Glutamatergic neuron (in vitro differentiated cells): ENCODE results near the gene SLC16A9. TPM values are rescaled to one million over a fixed set of nuclear protein-coding genes. Genes with fewer than 3 reads are reported as not detected.
"Not testable (repeated sequence)": the region's sequence is repeated elsewhere in the genome, so short reads cannot be mapped to it uniquely, and the experiment has no call there.

Experiments
- DNase-seq: peaks from one replicate; pipeline ENCODE4 v3.0.0; 2022
- H3K27ac Mint-ChIP-seq: one replicate; pipeline ENCODE4 v1.8.0; 2020; ENCODE audit warnings: mild to moderate bottlenecking, mixed read lengths, inconsistent platforms; ENCODE audit not compliant: unreplicated experiment
- H3K27me3 Mint-ChIP-seq: one replicate; pipeline ENCODE4 v1.8.0; 2020; ENCODE audit warnings: mild to moderate bottlenecking, moderate library complexity, mixed read lengths, inconsistent platforms; ENCODE audit not compliant: unreplicated experiment
- H3K36me3 Mint-ChIP-seq: one replicate; pipeline ENCODE4 v1.8.0; 2020; ENCODE audit warnings: mild to moderate bottlenecking, mixed read lengths, inconsistent platforms; ENCODE audit not compliant: unreplicated experiment
- H3K4me1 Mint-ChIP-seq: one replicate; pipeline ENCODE4 v1.8.0; 2020; ENCODE audit warnings: mild to moderate bottlenecking, low read depth, mixed read lengths, inconsistent platforms; ENCODE audit not compliant: unreplicated experiment
- H3K4me3 Mint-ChIP-seq: one replicate; pipeline ENCODE4 v1.8.0; 2020; ENCODE audit warnings: mild to moderate bottlenecking, mixed read lengths, inconsistent platforms; ENCODE audit not compliant: unreplicated experiment
- H3K9me3 Mint-ChIP-seq: one replicate; pipeline ENCODE4 v1.8.0; 2020; ENCODE audit warnings: mild to moderate bottlenecking, moderate library complexity, mixed read lengths, inconsistent platforms; ENCODE audit not compliant: unreplicated experiment
- CTCF ChIP-seq: fragments of 200-600 bp; sonication (generic); IDR thresholded peaks from one replicate; pipeline ENCODE4 v1.5.0; 2021; ENCODE audit not compliant: partially characterized antibody, unreplicated experiment
- total RNA-seq: library from RNA; stranded (reverse); fragmentation: NEBNext Ultra II Directional; extraction: Animal tissue kit (Norgen Biotek cat#: 25700); gene quantifications from one replicate; pipeline ENCODE4 v1.2.1, GENCODE V29; 2021; ENCODE audit not compliant: unreplicated experiment

Gene SLC16A9
- total RNA-seq, 1 donor from 2014 or later = 1.2 TPM

GRCh38 chr10:59674215-59674836 is 35.3 kb downstream of the SLC16A9 start:
- Mint-ChIP-seq H3K27ac (no peak overlapping the region), H3K4me3 (no peak overlapping the region), H3K27me3 (no peaks in the 10 kb centered on the region), H3K36me3 (no peaks in the 10 kb centered on the region), H3K9me3 (no peaks in the 10 kb centered on the region), H3K4me1 (peaks cover 4% of the 10 kb centered on the region)
- no peak for TF ChIP-seq CTCF
- no peak for DNase-seq

GRCh38 chr10:59672150-59672875 is 37.3 kb downstream of the SLC16A9 start:
- H3K27me3 Mint-ChIP-seq = no peaks in the 10 kb centered on the region
- DNase-seq = no peak
- peaks cover 11% of the 10 kb centered on the region for H3K4me1 Mint-ChIP-seq
- H3K9me3 Mint-ChIP-seq = no peaks in the 10 kb centered on the region
- H3K36me3 Mint-ChIP-seq = no peaks in the 10 kb centered on the region
- no peak overlapping the region for H3K27ac Mint-ChIP-seq
- H3K4me3 Mint-ChIP-seq = no peak overlapping the region
- TF ChIP-seq CTCF = no peak

GRCh38 chr10:59670269-59670668 is 39.4 kb downstream of the SLC16A9 start:
- Mint-ChIP-seq H3K4me3 (no peak overlapping the region), H3K36me3 (no peaks in the 10 kb centered on the region), H3K27ac (no peak overlapping the region), H3K4me1 (peaks cover 11% of the 10 kb centered on the region), H3K27me3 (no peaks in the 10 kb centered on the region), H3K9me3 (no peaks in the 10 kb centered on the region)
- DNase-seq = no peak
- no peak for TF ChIP-seq CTCF

- Mint-ChIP-seq H3K36me3 (no peaks in the 10 kb centered on the region), H3K4me3 (no peak overlapping the region), H3K27ac (no peak overlapping the region), H3K4me1 (peaks cover 11% of the 10 kb centered on the region), H3K9me3 (no peaks in the 10 kb centered on the region), H3K27me3 (no peaks in the 10 kb centered on the region)
- no peak for DNase-seq
- TF ChIP-seq CTCF = no peak
Observed at GRCh38 chr10:59668096-59668495, 41.6 kb downstream of the SLC16A9 start.

GRCh38 chr10:59666310-59666709 is 43.3 kb downstream of the SLC16A9 start:
- Mint-ChIP-seq H3K9me3 (no peaks in the 10 kb centered on the region), H3K4me3 (no peak overlapping the region), H3K4me1 (peaks cover 7% of the 10 kb centered on the region), H3K36me3 (no peaks in the 10 kb centered on the region), H3K27me3 (no peaks in the 10 kb centered on the region), H3K27ac (no peak overlapping the region)
- no peak for TF ChIP-seq CTCF
- no peak for DNase-seq

- not testable (repeated sequence) for H3K4me1 Mint-ChIP-seq, H3K36me3 Mint-ChIP-seq, H3K9me3 Mint-ChIP-seq, H3K27me3 Mint-ChIP-seq, DNase-seq, H3K27ac Mint-ChIP-seq, H3K4me3 Mint-ChIP-seq
Observed at GRCh38 chr10:59663213-59663612, 46.4 kb downstream of the SLC16A9 start.
